ENCODE data around the gene RWDD1. TPM values are rescaled to one million over a fixed set of nuclear protein-coding genes. Genes with fewer than 3 reads are reported as not detected.
"Not testable (repeated sequence)": the region's sequence is repeated elsewhere in the genome, so short reads cannot be mapped to it uniquely, and the experiment has no call there.

Gene RWDD1
- polyA plus RNA-seq, 4 donors, result 36.9 to 60.2 (median 44.6) TPM

GRCh38 chr6:116603916-116604315 is 32.6 kb downstream of the RWDD1 start:
- not testable (repeated sequence) for H3K4me1 ChIP-seq (ENCODE audit: control insufficient read depth in 3 of 3, insufficient read depth in 2 of 3, low read depth in 1 of 3, low read length in 2 of 3); H3K27ac ChIP-seq (ENCODE audit: low read depth in 1 of 3, low read length in 2 of 3); H3K4me3 ChIP-seq (ENCODE audit: low read depth in 1 of 3, low read length in 3 of 3); H3K27me3 ChIP-seq (ENCODE audit: control insufficient read depth in 3 of 3, insufficient read depth in 3 of 3, low read length in 3 of 3); FAIRE-seq; DNase-seq; H3K36me3 ChIP-seq (ENCODE audit: control insufficient read depth in 3 of 3, insufficient read depth in 2 of 3, low read depth in 1 of 3, low read length in 3 of 3); H3K9me3 ChIP-seq (ENCODE audit: control insufficient read depth in 2 of 2, insufficient read depth in 1 of 2, low read depth in 1 of 2, low read length in 1 of 2)
- WGBS, 3 donors, result 89 to 94% (median 92%) methylated on average over 3 of the region's 3 CpGs

DNA sequence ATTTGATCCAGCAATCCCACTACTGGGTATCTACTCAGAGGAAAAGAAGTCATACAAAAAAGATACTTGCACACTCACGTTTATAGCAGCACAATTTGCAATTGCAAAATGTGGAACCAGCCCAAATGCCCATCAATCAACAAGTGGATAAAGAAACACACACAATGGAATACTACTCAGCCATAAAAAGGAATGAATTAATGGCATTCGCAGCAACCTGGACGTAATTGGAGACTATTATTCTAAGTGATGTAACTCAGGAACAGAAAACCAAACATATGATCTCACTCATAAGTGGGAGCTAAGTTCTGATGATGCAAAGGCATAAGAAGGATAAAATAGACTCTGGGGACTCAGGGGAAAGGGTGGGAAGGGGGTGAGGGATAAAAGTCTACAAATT is 33.6 kb downstream of the RWDD1 start:
- FAIRE-seq; H3K36me3 ChIP-seq (ENCODE audit: control insufficient read depth in 3 of 3, insufficient read depth in 2 of 3, low read depth in 1 of 3, low read length in 3 of 3); H3K27me3 ChIP-seq (ENCODE audit: control insufficient read depth in 3 of 3, insufficient read depth in 3 of 3, low read length in 3 of 3); H3K27ac ChIP-seq (ENCODE audit: low read depth in 1 of 3, low read length in 2 of 3); H3K9me3 ChIP-seq (ENCODE audit: control insufficient read depth in 2 of 2, insufficient read depth in 1 of 2, low read depth in 1 of 2, low read length in 1 of 2); H3K4me1 ChIP-seq (ENCODE audit: control insufficient read depth in 3 of 3, insufficient read depth in 2 of 3, low read depth in 1 of 3, low read length in 2 of 3); DNase-seq; H3K4me3 ChIP-seq (ENCODE audit: low read depth in 1 of 3, low read length in 3 of 3): not testable (repeated sequence)
- WGBS, 3 donors, result 86 to 93% (median 89%) methylated on average over 3 of the region's 3 CpGs

- H3K27me3 ChIP-seq (ENCODE audit: control insufficient read depth in 3 of 3, insufficient read depth in 3 of 3, low read length in 3 of 3), result no peaks in the 10 kb centered on the region
- peaks cover 0 to 2% of the 10 kb centered on the region in 2 donors for H3K9me3 ChIP-seq (ENCODE audit: control insufficient read depth in 2 of 2, insufficient read depth in 1 of 2, low read depth in 1 of 2, low read length in 1 of 2)
- 93 to 98% (median 96%) methylated on average over 4 of the region's 4 CpGs for WGBS, 3 donors
- H3K27ac ChIP-seq (ENCODE audit: low read depth in 1 of 3, low read length in 2 of 3), result no peak overlapping the region
- no peak for FAIRE-seq
- no peaks in the 10 kb centered on the region for H3K4me1 ChIP-seq (ENCODE audit: control insufficient read depth in 3 of 3, insufficient read depth in 2 of 3, low read depth in 1 of 3, low read length in 2 of 3)
- no peak for DNase-seq
- H3K36me3 ChIP-seq (ENCODE audit: control insufficient read depth in 3 of 3, insufficient read depth in 2 of 3, low read depth in 1 of 3, low read length in 3 of 3), result no peaks in the 10 kb centered on the region
- H3K4me3 ChIP-seq (ENCODE audit: low read depth in 1 of 3, low read length in 3 of 3), result no peak overlapping the region
Measured at GRCh38 chr6:116605935-116606334, 34.6 kb downstream of the RWDD1 start.

- Histone ChIP-seq H3K4me3 (ENCODE audit: low read depth in 1 of 3, low read length in 3 of 3) (no peak overlapping the region), H3K27ac (ENCODE audit: low read depth in 1 of 3, low read length in 2 of 3) (no peak overlapping the region), H3K9me3 (ENCODE audit: control insufficient read depth in 2 of 2, insufficient read depth in 1 of 2, low read depth in 1 of 2, low read length in 1 of 2) (no peaks in the 10 kb centered on the region), H3K4me1 (ENCODE audit: control insufficient read depth in 3 of 3, insufficient read depth in 2 of 3, low read depth in 1 of 3, low read length in 2 of 3) (no peaks in the 10 kb centered on the region), H3K36me3 (ENCODE audit: control insufficient read depth in 3 of 3, insufficient read depth in 2 of 3, low read depth in 1 of 3, low read length in 3 of 3) (no peaks in the 10 kb centered on the region), H3K27me3 (ENCODE audit: control insufficient read depth in 3 of 3, insufficient read depth in 3 of 3, low read length in 3 of 3) (peaks cover 0 to 7% (median 0%) of the 10 kb centered on the region in 3 donors)
- WGBS, 3 donors, result 74 to 85% (median 78%) methylated on average over 4 of the region's 4 CpGs
- FAIRE-seq (no peak), DNase-seq (no peak)
Measured at GRCh38 chr6:116611056-116611455, 39.8 kb downstream of the RWDD1 start.

DNA sequence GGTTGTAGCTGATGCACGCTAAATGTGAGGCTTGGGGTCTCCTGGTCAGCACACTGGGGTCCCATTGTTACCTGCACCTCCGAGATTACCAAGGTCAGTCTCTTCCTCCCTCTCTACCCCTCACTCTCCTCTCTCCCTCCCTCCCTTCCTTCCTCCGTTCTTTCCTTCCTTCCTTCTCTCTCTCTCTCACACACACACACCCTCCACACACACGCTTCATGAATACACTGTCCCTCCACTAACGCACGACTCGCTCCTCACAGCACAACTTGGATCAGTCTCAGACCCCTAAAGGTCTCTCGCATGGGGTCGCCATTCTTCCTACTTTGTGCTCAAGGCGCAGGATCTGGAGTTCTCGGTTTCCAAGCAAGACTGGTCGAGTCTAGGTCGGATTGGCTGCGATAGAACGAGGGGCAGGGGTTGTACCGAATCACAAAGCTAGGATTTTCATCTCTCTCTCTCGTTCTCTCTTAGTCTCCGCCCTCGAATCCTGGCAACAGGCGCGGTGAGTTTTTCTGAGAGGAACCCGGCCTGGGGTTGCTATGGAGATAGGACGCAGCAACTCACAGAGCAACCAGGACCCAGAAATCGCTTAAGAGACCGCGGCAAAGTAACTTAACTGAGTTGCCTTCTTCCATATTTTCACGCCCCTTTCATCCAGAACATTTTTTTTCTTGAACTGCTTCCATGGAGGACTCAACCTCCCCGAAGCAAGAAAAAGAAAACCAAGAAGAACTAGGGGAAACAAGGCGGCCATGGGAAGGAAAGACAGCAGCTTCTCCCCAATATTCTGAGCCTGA is 44.8 kb downstream of the RWDD1 start, which contains the start of gene RSPH4A:
Gene RSPH4A, plus strand, starts transcription at position 543 of the 800 bp plus-strand sequence. Its CDS starts 145 bp downstream, at position 688.
- H3K4me3 ChIP-seq (ENCODE audit: low read depth in 1 of 3, low read length in 3 of 3), result peak within 1 kb of the TSS in 2 of 3 donors; percentile 43 to 50
- no peaks in the 10 kb centered on the region for H3K36me3 ChIP-seq (ENCODE audit: control insufficient read depth in 3 of 3, insufficient read depth in 2 of 3, low read depth in 1 of 3, low read length in 3 of 3)
- no peaks in the 10 kb centered on the region for H3K9me3 ChIP-seq (ENCODE audit: control insufficient read depth in 2 of 2, insufficient read depth in 1 of 2, low read depth in 1 of 2, low read length in 1 of 2)
- peak; percentile 88 to 92 for DNase-seq
- 0 to 1% (median 1%) methylated on average over 29 of the region's 29 CpGs for WGBS, 3 donors
- H3K4me1 ChIP-seq (ENCODE audit: control insufficient read depth in 3 of 3, insufficient read depth in 2 of 3, low read depth in 1 of 3, low read length in 2 of 3), result peaks cover 0 to 8% (median 0%) of the 10 kb centered on the region in 3 donors
- no peak for FAIRE-seq
- H3K27ac ChIP-seq (ENCODE audit: low read depth in 1 of 3, low read length in 2 of 3), result peak within 1 kb of the TSS in 1 of 3 donors; percentile 29
- H3K27me3 ChIP-seq (ENCODE audit: control insufficient read depth in 3 of 3, insufficient read depth in 3 of 3, low read length in 3 of 3), result peaks cover 0 to 28% (median 0%) of the 10 kb centered on the region in 3 donors

- peak overlapping the region in 2 of 3 donors; percentile 43 to 50 for H3K4me3 ChIP-seq (ENCODE audit: low read depth in 1 of 3, low read length in 3 of 3)
- H3K36me3 ChIP-seq (ENCODE audit: control insufficient read depth in 3 of 3, insufficient read depth in 2 of 3, low read depth in 1 of 3, low read length in 3 of 3), result no peaks in the 10 kb centered on the region
- no peak for DNase-seq
- H3K27me3 ChIP-seq (ENCODE audit: control insufficient read depth in 3 of 3, insufficient read depth in 3 of 3, low read length in 3 of 3), result peaks cover 0 to 28% (median 0%) of the 10 kb centered on the region in 3 donors
- 1 to 2% (median 1%) methylated on average over 15 to 16 of the region's 16 CpGs for WGBS, 3 donors
- no peak for FAIRE-seq
- H3K4me1 ChIP-seq (ENCODE audit: control insufficient read depth in 3 of 3, insufficient read depth in 2 of 3, low read depth in 1 of 3, low read length in 2 of 3), result peaks cover 0 to 8% (median 0%) of the 10 kb centered on the region in 3 donors
- no peak overlapping the region for H3K27ac ChIP-seq (ENCODE audit: low read depth in 1 of 3, low read length in 2 of 3)
- no peaks in the 10 kb centered on the region for H3K9me3 ChIP-seq (ENCODE audit: control insufficient read depth in 2 of 2, insufficient read depth in 1 of 2, low read depth in 1 of 2, low read length in 1 of 2)
Measured at GRCh38 chr6:116616737-116617053, 45.4 kb downstream of the RWDD1 start.

DNA sequence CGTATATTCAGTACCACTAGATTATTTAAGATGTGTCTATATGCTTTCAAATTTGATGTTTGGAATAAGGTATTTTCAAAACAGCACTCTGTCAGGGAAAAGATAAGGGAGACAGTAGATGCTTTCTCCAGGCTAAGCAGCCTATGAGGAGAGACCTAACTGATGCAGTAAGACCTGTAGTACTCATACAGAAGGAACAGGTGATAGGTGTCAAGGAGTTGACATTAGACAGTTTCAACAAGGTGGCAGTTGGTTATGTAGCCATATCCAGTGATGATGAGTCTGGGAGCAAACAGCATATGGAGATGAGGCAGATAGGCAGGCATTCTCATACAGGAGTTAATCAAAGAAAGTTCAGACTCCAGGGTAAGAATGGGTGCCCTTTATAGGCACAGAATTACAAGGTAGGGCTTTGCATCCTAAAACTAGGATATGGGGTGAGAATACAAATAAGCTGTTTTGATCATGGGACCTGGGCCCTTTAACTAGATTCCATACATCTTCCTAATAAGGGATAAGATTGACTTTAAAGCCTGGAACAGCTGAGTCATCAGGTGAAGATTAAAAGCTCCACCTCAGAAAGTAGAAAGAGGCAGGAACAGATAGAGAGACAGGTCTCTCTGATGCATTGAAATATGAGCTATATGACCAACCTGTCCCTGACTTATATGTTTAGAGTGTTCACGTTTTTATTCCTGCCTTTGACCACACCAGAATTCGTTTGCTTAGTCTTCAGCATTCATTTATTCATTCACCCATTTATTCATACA is 52.9 kb downstream of the RWDD1 start:
- Histone ChIP-seq H3K9me3 (ENCODE audit: control insufficient read depth in 2 of 2, insufficient read depth in 1 of 2, low read depth in 1 of 2, low read length in 1 of 2) (no peaks in the 10 kb centered on the region), H3K4me1 (ENCODE audit: control insufficient read depth in 3 of 3, insufficient read depth in 2 of 3, low read depth in 1 of 3, low read length in 2 of 3) (no peaks in the 10 kb centered on the region), H3K27ac (ENCODE audit: low read depth in 1 of 3, low read length in 2 of 3) (no peak overlapping the region), H3K4me3 (ENCODE audit: low read depth in 1 of 3, low read length in 3 of 3) (no peak overlapping the region), H3K36me3 (ENCODE audit: control insufficient read depth in 3 of 3, insufficient read depth in 2 of 3, low read depth in 1 of 3, low read length in 3 of 3) (no peaks in the 10 kb centered on the region), H3K27me3 (ENCODE audit: control insufficient read depth in 3 of 3, insufficient read depth in 3 of 3, low read length in 3 of 3) (no peaks in the 10 kb centered on the region)
- DNase-seq, result no peak
- 52 to 58% (median 56%) methylated on average over 3 of the region's 3 CpGs for WGBS, 3 donors
- FAIRE-seq, result no peak

DNA sequence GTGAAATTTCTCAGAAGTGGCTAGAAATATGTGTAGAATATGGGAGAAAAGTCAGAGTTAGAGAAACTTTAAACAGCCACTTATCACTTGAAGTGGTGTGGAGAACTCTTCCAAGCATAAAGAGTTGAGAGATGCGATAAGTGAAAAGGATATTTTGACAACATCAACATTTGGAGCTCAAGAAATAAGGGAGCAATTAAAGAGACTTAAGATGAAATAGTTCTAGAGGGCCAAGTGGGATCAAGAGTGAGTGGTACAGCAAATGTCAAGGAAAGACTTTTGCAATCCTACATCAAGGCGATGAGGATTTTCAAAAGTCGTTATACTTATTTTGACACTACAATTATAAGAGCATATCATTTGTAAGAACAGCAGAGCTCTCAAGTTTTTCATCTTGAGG is 54.6 kb downstream of the RWDD1 start:
- Histone ChIP-seq H3K27ac (ENCODE audit: low read depth in 1 of 3, low read length in 2 of 3) (no peak overlapping the region), H3K4me1 (ENCODE audit: control insufficient read depth in 3 of 3, insufficient read depth in 2 of 3, low read depth in 1 of 3, low read length in 2 of 3) (no peaks in the 10 kb centered on the region), H3K36me3 (ENCODE audit: control insufficient read depth in 3 of 3, insufficient read depth in 2 of 3, low read depth in 1 of 3, low read length in 3 of 3) (no peaks in the 10 kb centered on the region), H3K4me3 (ENCODE audit: low read depth in 1 of 3, low read length in 3 of 3) (no peak overlapping the region), H3K9me3 (ENCODE audit: control insufficient read depth in 2 of 2, insufficient read depth in 1 of 2, low read depth in 1 of 2, low read length in 1 of 2) (no peaks in the 10 kb centered on the region), H3K27me3 (ENCODE audit: control insufficient read depth in 3 of 3, insufficient read depth in 3 of 3, low read length in 3 of 3) (no peaks in the 10 kb centered on the region)
- FAIRE-seq, result no peak
- WGBS, 3 donors, result 88 to 100% (median 96%) methylated on average over 3 of the region's 3 CpGs
- DNase-seq, result no peak
